GM23338 (cell line): ENCODE results near the gene CLCN6.

ENCODE experiments used
- JUNB ChIP-seq: IDR thresholded peaks from one replicate; pipeline ENCODE4 v1.6.1; 2016; ENCODE audit warnings: antibody characterized with exemption; ENCODE audit not compliant: unreplicated experiment
- POLR2AphosphoS5 ChIP-seq: IDR thresholded peaks from 2 replicates; pipeline ENCODE4 v1.6.1; 2016; ENCODE audit warnings: antibody characterized with exemption, low read depth
- TF ChIP-seq, protein P1 (sequence below), 2 experiments: fragments of 200-600 bp in 1 of 2; sonication (generic) in 1 of 2; conservative IDR thresholded peaks; 2 replicates each; pipeline versions ENCODE4 v1.5.1 to v1.6.1; 2016 to 2017; ENCODE audit warnings: antibody characterized with exemption in 2 of 2, low read depth in 2 of 2, mild to moderate bottlenecking in 2 of 2, moderate library complexity in 1 of 2

DNA sequence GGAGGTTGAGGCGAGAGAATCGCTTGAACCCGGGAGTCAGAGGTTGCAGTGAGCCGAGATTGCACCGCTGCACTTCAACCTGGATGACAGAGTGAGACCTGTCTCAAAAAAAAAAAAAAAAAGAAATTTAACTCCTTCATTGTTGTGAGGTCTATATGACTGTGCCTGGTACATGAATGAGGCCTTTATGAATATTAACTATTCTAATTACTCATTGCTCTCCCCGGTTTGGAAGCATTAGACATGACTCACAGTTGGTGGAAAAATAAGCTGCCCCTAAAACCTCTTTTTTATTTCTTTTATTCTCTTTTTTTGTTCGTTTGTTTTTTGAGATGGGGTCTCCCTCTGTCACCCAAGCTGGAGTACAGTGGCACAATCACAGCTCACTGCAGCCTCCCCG lies 49.4 kb downstream of the CLCN6 start:
- TF ChIP-seq POLR2AphosphoS5 (no peak), JUNB (no peak)
- TF ChIP-seq, protein P1, sequence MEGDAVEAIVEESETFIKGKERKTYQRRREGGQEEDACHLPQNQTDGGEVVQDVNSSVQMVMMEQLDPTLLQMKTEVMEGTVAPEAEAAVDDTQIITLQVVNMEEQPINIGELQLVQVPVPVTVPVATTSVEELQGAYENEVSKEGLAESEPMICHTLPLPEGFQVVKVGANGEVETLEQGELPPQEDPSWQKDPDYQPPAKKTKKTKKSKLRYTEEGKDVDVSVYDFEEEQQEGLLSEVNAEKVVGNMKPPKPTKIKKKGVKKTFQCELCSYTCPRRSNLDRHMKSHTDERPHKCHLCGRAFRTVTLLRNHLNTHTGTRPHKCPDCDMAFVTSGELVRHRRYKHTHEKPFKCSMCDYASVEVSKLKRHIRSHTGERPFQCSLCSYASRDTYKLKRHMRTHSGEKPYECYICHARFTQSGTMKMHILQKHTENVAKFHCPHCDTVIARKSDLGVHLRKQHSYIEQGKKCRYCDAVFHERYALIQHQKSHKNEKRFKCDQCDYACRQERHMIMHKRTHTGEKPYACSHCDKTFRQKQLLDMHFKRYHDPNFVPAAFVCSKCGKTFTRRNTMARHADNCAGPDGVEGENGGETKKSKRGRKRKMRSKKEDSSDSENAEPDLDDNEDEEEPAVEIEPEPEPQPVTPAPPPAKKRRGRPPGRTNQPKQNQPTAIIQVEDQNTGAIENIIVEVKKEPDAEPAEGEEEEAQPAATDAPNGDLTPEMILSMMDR (conservative IDR thresholded peaks at IDR 0.05; ENCODE audit: low read depth in 2 of 2) = no peak
